GM19035 (cell line): ENCODE measurements around the gene LCN12.

ENCODE experiments used
- ATAC-seq: cut with Tn5 transposase; IDR thresholded peaks from one replicate; pipeline ENCODE4 v1.9.1; 2021; ENCODE audit not compliant: unreplicated experiment

Gene LCN12

DNA sequence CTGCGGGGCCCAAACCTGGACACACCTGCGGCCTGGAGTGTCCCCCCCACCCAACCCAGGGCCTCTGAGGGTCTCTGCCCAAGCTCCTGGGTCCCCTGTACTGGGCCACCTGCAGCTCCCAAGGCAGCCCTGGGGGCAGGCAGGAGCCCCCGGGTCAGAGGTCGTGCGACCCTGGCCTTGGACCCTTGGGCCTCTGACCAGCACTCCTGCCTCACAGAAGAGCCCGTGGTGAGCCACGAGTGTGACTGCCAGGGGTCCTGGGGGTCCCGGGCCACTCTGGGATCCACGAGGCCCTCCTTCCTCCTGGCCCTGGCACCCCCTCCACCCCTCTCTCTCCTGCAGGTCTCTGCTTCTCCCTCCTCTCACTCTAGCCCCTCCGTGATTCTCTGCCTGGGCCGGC is 20.3 kb downstream of the LCN12 start:
- no peak for ATAC-seq

DNA sequence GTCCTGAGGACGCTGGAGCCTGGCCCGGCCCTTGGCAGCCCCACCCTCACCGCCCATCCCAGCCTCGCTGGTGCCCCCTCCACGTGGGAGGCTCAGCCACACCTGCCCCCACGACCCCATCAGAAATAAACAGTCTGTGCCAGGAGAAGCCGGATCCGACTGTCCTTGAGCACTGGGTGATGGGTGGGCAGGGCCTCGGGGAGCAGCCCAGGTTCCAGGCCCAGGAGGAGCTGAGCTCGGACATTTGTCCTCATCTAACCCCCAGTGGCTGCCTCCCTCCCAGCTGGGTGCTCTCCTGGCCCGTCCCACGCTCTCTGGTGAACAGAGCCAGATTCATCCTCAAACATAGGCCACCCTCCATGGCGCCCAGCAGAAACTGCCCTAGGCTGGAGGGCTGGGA is 20.7 kb downstream of the LCN12 start:
- ATAC-seq, result no peak

- ATAC-seq, result no peak
Observed at GRCh38 chr9:136973618-136974617, 21.8 kb downstream of the LCN12 start.

DNA sequence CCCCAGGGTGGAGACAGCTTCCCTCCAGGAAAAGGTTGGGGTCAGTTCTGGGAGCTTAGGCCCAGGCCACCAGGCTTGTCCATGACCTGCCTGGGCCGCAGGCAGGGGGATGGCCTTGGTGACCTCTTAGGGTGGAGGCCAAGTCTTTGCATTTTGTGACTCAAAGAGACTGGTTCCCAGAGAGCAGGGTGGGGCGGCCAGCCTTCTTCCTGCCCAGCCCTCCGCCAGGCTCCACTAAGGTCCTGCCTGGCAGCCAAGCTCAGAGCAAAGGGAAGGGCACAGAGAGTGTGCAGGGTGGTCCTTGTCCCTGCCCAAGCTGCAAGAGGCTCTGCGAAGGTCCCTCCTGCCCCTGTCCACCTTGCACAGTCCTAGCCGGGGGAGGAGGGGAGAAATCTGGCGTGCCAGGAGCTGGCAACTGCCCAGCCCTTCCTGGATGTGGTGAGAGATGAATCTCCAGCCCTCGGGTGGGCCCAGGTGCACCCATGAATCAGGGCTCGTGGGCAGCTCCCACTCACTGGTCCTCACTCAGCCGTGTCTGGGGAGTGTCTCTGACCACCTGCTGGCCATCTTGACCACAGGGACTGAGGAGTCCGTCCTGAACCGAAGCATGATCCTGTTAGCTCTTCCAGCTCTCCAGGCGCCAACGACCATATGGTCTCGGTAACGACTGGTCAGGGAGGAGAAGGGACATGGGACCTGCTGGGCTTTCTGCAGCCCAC is 22.9 kb downstream of the LCN12 start:
- no peak for ATAC-seq

DNA sequence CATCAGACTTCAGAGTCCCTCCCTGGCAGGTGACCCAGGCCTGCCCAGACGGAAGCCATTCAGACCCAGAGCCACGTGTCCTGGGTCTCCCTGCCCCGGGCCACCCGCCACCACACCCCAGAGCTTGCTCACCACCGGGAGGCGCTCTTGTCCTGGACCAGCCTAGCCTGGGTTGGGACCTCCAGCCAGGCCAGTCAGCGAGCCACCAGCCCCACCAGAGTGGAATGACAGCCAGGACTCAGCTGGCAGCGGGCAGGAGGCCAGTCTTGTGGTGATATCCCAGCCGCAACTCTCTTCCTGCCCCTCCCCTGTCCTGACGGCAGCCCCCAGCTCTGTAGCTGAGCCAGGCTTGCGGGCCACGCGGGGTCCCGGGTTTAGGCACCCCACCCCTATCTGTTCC is 23.6 kb downstream of the LCN12 start:
- no peak for ATAC-seq

DNA sequence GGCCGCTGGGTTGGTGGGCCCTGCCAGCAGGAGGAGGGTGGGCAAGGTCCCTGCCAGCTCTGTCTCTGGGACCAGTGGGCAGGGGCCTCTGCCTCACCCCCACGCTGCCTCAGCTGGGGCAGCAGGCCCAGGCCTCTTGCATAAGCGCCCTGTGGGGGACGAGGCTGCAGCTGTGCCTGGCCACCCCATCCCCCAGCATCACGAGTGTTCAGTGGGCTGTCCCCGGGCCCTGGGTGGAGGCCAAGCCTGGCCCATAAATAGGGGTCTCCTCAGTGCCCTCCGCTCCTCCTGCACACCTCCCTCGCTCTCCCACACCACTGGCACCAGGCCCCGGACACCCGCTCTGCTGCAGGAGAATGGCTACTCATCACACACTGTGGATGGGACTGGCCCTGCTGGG is 25.1 kb downstream of the LCN12 start, which contains the start of gene PTGDS:
Gene PTGDS (plus strand): TSS at position 282 of the 400 bp plus-strand sequence. CDS start 75 bp downstream, at position 357.
- ATAC-seq, result no peak

DNA sequence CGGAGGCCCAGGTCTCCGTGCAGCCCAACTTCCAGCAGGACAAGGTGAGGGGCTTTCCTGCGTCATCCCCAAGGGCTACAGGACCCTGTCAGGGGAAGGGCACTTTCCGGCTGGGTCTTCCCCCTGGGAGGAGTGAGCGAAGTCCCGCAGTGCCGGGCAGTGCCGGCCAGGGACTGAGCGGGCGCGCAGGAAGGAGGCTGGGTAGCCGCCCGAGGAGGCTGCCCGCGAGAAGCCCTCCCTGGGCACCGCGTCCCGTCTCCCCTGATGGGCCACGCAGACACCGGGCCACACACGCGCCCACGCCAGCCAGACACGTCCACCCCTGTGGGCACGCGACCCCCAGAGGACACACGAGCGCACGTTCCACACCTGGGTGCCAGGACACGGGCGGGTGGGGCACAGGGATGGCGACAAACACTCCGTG is 25.6 kb downstream of the LCN12 start:
- no peak for ATAC-seq

GRCh38 chr9:136978073-136978864 is 26.2 kb downstream of the LCN12 start:
- ATAC-seq, result no peak

- no peak for ATAC-seq
Observed at GRCh38 chr9:136978865-136979544, 26.9 kb downstream of the LCN12 start.

- no peak for ATAC-seq
Observed at GRCh38 chr9:136979769-136980587, 27.9 kb downstream of the LCN12 start.

GRCh38 chr9:136980669-136981478 is 28.8 kb downstream of the LCN12 start:
- ATAC-seq, result no peak

GRCh38 chr9:136981588-136982231 is 29.6 kb downstream of the LCN12 start:
- no peak for ATAC-seq

DNA sequence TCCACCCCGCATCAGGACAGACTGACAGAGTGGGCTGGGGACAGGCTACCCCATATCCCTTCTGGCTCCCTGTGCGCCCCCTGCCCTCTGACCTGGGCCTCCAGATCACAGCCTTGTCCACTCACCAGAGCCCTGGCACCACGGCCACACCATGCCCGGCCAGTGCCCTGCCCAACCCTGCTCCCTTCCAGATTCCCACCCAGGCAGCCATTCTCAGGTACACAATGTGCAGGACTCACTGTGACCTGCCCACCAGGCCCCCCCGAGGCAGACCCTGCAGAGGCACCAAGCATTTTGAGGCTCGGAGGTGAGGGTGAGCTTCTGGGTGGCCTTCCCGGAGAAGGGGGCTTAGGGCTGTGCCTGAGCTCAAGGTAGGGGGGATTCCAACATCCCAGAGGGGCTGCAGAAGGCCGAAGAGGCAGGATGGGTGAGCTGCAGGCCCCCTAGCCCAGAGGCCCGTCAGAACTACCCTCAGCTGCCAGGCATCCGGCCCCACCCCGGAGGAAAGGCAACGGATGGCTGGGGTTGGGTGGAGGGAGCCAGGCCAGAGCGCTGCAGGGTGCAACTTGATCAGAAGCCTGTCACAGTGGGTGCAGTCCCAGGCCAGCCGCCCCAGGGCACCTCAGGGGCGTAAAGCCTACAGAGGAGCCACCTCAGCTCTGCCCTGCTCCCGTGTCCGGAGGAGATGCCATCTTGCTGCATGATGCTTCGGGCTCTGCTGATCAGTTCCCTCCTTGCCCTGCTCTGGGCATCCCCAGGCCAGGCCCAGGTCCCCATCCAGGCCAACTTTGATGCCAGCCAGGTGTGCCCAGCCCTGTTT is 30.4 kb downstream of the LCN12 start, which contains the start of gene LCNL1:
Gene LCNL1 (plus strand): TSS at position 762 of the 820 bp plus-strand sequence. CDS start 594 bp downstream, outside the sequence.
- ATAC-seq, result no peak

DNA sequence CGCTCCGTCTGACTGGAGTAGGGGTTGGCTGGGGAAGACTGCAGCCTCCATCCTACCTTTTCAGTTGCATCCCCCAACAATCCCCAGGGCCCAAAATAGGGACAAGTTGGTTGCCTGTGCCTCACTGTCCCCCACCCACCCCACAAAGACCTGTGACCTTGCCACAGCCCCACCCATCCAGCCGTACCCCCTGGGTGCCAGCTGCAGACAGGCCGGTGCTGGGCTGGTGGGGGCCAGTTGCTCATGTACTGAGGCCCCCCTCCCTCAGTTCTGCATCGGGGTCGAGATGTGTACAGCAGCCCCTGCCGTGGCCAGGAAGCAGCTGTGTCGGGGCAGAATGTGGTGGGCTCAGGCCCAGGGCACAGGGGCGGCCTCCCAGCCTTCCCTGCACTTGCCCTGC is 31.1 kb downstream of the LCN12 start:
- ATAC-seq, result no peak

DNA sequence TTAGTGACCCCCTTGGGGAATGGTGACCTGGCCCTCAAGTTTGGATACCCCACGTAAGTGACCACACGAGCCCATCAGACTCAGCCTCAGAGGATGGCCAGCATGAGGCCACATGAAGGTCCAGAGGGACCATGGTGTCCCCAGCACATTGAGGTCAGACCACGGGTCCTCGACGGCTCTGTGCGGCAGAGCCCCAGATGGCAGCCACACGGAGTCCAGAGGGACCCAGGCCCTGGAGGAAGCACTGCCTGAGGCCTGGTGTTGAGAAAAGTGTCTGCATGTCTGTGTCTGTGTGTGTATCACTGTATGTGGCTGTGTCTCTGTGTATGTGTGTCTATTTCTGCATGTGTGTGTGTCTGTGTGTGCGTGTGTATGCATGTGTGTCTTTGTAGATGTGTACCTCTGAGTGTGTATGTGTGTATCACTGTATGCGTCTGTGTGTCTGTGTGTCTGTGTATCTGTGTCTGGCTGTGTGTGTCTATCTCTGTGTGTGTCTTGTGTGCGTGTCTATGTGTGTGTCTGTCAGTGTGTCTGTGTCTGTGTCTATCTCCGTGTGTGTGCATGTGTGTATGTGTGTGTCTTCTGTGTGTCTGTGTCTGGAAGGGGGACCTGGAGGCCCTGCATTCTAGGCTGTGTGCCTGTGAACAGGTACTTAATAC is 31.7 kb downstream of the LCN12 start:
- ATAC-seq, result no peak

DNA sequence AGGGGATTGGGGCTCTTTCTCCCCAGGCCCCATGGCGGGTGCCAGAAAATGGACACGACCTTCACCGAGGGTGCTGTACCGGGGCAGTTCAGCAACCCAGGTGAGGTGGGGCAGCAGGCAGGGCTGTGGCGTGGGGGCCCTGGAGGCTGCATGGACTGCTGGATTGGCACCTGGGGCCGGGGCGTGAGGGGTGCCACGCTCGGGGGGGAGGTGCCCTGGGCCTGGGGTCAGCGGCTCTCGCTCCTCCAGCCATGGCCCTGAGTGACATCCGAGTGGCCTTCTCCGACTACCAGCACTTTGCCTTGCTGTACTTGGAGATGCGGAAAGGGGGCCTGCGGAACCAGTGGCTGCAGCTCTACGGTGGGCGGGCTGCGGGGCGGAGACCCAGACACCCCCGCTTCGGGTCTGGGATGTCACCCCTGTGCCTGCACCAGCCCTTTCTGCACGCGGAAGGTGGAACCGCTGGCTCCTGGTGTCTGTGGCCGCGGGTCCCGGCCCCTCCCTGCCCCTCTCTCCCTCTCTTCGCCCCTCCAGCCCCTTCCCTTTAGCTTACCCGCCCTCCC is 32.5 kb downstream of the LCN12 start:
- ATAC-seq, result no peak
